HCT116 (cell line): ENCODE results near the gene ADGRL3. TPM values are rescaled to one million over a fixed set of nuclear protein-coding genes. Genes with fewer than 3 reads are reported as not detected.

Experiments used
- ATAC-seq: fragments of 200-7000 bp; cut with Tn5 transposase; 2 replicates; pipeline ENCODE4 v1.9.1; 2020; ENCODE audit warnings: mild to moderate bottlenecking, moderate library complexity
- BruUV-seq: library from RNA; stranded (reverse); fragments of 400-500 nt; replicated peaks from 2 replicates; lab custom pipeline; 2021; lab: Mats Ljungman, UMichigan
- CTCF ChIA-PET: fragments of 300-600 bp; sonication (Branson Sonifier 250); formaldehyde crosslinking; loops from one replicate; lab custom pipeline; 2021; ENCODE audit warnings: antibody characterized with exemption; lab: Charles Lee
- POLR2A ChIA-PET: fragments of 300-600, 350-600 bp; sonication (Branson Sonifier 250); formaldehyde crosslinking; loops from one replicate; lab custom pipeline; 2021; ENCODE audit warnings: antibody characterized with exemption; lab: Charles Lee
- RAD21 ChIA-PET, 2 experiments: fragments of 300-600 bp; sonication (Branson Sonifier 250); formaldehyde crosslinking; loops; one replicate each; lab custom pipeline; 2023; ENCODE audit warnings: low total read pairs in 2 of 2; ENCODE audit not compliant: uncharacterized antibody in 2 of 2, unreplicated experiment in 2 of 2, low non-redundant PET in 1 of 2; lab: Charles Lee
- DNase-seq: peaks from one replicate; pipeline ENCODE4 v3.0.0-alpha.2; 2010; ENCODE audit warnings: low read depth, low spot score
- H2AFZ ChIP-seq: fragments of 200-600 bp; shearing (Covaris generic), sonication (generic); 2 replicates; pipeline ENCODE4 v1.6.1; 2017; ENCODE audit warnings: low read depth, mixed run types, mixed read lengths, antibody characterized with exemption, low read length; ENCODE audit not compliant: poor library complexity, severe bottlenecking
- H3K27ac ChIP-seq: 2 replicates; pipeline ENCODE4 v1.5.1; 2012; ENCODE audit warnings: low read depth, low read length
- H3K27me3 ChIP-seq: fragments of 200-600 bp; sonication (generic); 2 replicates; pipeline ENCODE4 v1.6.1; 2016; ENCODE audit warnings: mixed run types, low read length, mixed read lengths; ENCODE audit not compliant: insufficient read depth
- H3K36me3 ChIP-seq, 2 experiments: fragments of 200-500 bp in 1 of 2; fragments of 200-600 bp in 1 of 2; sonication (Bioruptor generic) in 1 of 2; sonication (generic) in 1 of 2; 2 replicates each; pipeline versions ENCODE4 v1.5.1 to v1.6.1; 2014 to 2016; ENCODE audit warnings: low read length in 2 of 2, inconsistent platforms in 1 of 2, mixed read lengths in 1 of 2, mixed run types in 1 of 2; ENCODE audit not compliant: insufficient read depth in 2 of 2, control insufficient read depth in 1 of 2
- H3K4me1 ChIP-seq, 2 experiments: fragments of 200-600 bp in 1 of 2; sonication (generic) in 1 of 2; 2 replicates each; pipeline versions ENCODE4 v1.5.1 to v1.6.1; 2012 to 2017; ENCODE audit warnings: low read length in 2 of 2, inconsistent platforms in 1 of 2, mild to moderate bottlenecking in 1 of 2, mixed read lengths in 1 of 2, mixed run types in 1 of 2, moderate library complexity in 1 of 2; ENCODE audit not compliant: insufficient read depth in 2 of 2, control insufficient read depth in 1 of 2
- H3K4me2 ChIP-seq: fragments of 200-600 bp; sonication (generic); 2 replicates; pipeline ENCODE4 v1.6.1; 2017; ENCODE audit warnings: mixed run types, low read length, mixed read lengths
- H3K4me3 ChIP-seq, 2 experiments: fragments of 200-600 bp in 1 of 2; sonication (generic) in 1 of 2; replicated peaks in 1 of 2; 2 replicates each; pipeline ENCODE4 v1.5.1; 2011 to 2016; ENCODE audit warnings: low read length in 2 of 2, control low read depth in 1 of 2, low read depth in 1 of 2, mild to moderate bottlenecking in 1 of 2, mixed read lengths in 1 of 2, mixed run types in 1 of 2
- H3K79me2 ChIP-seq: fragments of 200-600 bp; sonication (generic); 2 replicates; pipeline ENCODE4 v1.6.1; 2017; ENCODE audit warnings: mild to moderate bottlenecking, mixed run types, low read length, moderate library complexity, mixed read lengths; ENCODE audit not compliant: insufficient read depth
- H3K9ac ChIP-seq: fragments of 200-600 bp; sonication (generic); 2 replicates; pipeline ENCODE4 v1.6.1; 2016; ENCODE audit warnings: low read length, mixed read lengths
- H3K9me2 ChIP-seq: fragments of 200-600 bp; sonication (generic), shearing (Covaris generic); 2 replicates; pipeline ENCODE4 v1.6.1; 2017; ENCODE audit warnings: mixed run types, mild to moderate bottlenecking, moderate library complexity; ENCODE audit not compliant: insufficient read depth
- H3K9me3 ChIP-seq, 2 experiments: fragments of 200-500 bp in 1 of 2; fragments of 200-600 bp in 1 of 2; sonication (Bioruptor generic) in 1 of 2; sonication (generic) in 1 of 2; 2 replicates each; pipeline ENCODE4 v1.6.1; 2014 to 2017; ENCODE audit warnings: low read length in 2 of 2, mixed read lengths in 2 of 2, inconsistent platforms in 1 of 2, low read depth in 1 of 2, mild to moderate bottlenecking in 1 of 2, mixed run types in 1 of 2, moderate library complexity in 1 of 2; ENCODE audit not compliant: control insufficient read depth in 1 of 2, insufficient read depth in 1 of 2
- H4K20me1 ChIP-seq: fragments of 200-600 bp; sonication (generic), shearing (Covaris generic); 2 replicates; pipeline ENCODE4 v1.6.1; 2017; ENCODE audit warnings: mixed run types, mild to moderate bottlenecking, moderate library complexity; ENCODE audit not compliant: insufficient read depth
- JUND ChIP-seq: IDR thresholded peaks from 2 replicates; pipeline ENCODE4 v1.6.1; 2012
- RAD21 ChIP-seq: IDR thresholded peaks from 2 replicates; pipeline ENCODE4 v1.6.1; 2012; ENCODE audit warnings: low read depth, mild to moderate bottlenecking
- SIN3A ChIP-seq: IDR thresholded peaks from 2 replicates; pipeline ENCODE4 v1.6.1; 2012; ENCODE audit warnings: low read depth
- SP1 ChIP-seq: IDR thresholded peaks from 2 replicates; pipeline ENCODE4 v1.6.1; 2012; ENCODE audit warnings: low read depth
- ZNF274 ChIP-seq: fragments of 200-500 bp; sonication (Bioruptor generic); IDR thresholded peaks from 2 replicates; pipeline ENCODE4 v1.6.1; 2014; ENCODE audit warnings: mild to moderate bottlenecking, low read depth, low read length, inconsistent platforms
- intact Hi-C: fragments of 100-400 bp; cut with micrococcal nuclease; formaldehyde crosslinking; loops from 2 replicates; pipeline ENCODE4 v1.10.0; 2022
- total RNA-seq: library from RNA; stranded (reverse); gene quantifications from one replicate; pipeline ENCODE4 v1.2.1, GENCODE V29; 2021; ENCODE audit not compliant: unreplicated experiment

ADGRL3 gene
- total RNA-seq, 1 experiment from 2014 or later: not detected

GRCh38 chr4:61309616-61310015, 109.5 kb downstream of the ADGRL3 start:
- Histone ChIP-seq H3K27me3 (no peaks in the 10 kb centered on the region), H3K9ac (no peak overlapping the region), H3K9me3 (peaks cover 0 to 26% of the 10 kb centered on the region in 2 experiments; a peak in 2 of 4 replicates), H3K4me2 (no peak overlapping the region), H3K79me2 (no peaks in the 10 kb centered on the region), H3K9me2 (no peaks in the 10 kb centered on the region), H3K27ac (no peak overlapping the region), H3K36me3 (no peaks in the 10 kb centered on the region), H2AFZ (no peak overlapping the region), H4K20me1 (no peaks in the 10 kb centered on the region), H3K4me1 (no peaks in the 10 kb centered on the region), H3K4me3 (no peak overlapping the region)
- intact Hi-C loops: no loop called here
- CTCF ChIA-PET: no interaction called here
- RAD21 ChIA-PET: no interaction called here
- DNase-seq: no peak
- POLR2A ChIA-PET: no interaction called here
- no TSS peak for BruUV-seq
- TF ChIP-seq SP1 (no peak), JUND (no peak)
- no peak for ATAC-seq

- no peaks in the 10 kb centered on the region for H3K27me3 ChIP-seq
- intact Hi-C loops: no loop called here
- no peaks in the 10 kb centered on the region for H3K9me2 ChIP-seq
- peaks cover 0 to 34% of the 10 kb centered on the region in 2 experiments; a peak in 2 of 4 replicates for H3K9me3 ChIP-seq
- H3K27ac ChIP-seq: no peak overlapping the region
- H3K79me2 ChIP-seq: no peaks in the 10 kb centered on the region
- no peaks in the 10 kb centered on the region for H4K20me1 ChIP-seq
- POLR2A ChIA-PET: no interaction called here
- no TSS peak for BruUV-seq
- no peak overlapping the region for H3K9ac ChIP-seq
- no peaks in the 10 kb centered on the region for H3K4me1 ChIP-seq
- H3K4me3 ChIP-seq: no peak overlapping the region
- H3K36me3 ChIP-seq: no peaks in the 10 kb centered on the region
- CTCF ChIA-PET: no interaction called here
- no peak for TF ChIP-seq RAD21
- no peak for DNase-seq
- ATAC-seq: no peak
- H3K4me2 ChIP-seq: no peak overlapping the region
- RAD21 ChIA-PET: no interaction called here
- no peak overlapping the region for H2AFZ ChIP-seq
Measured at GRCh38 chr4:61312526-61312925, 112.4 kb downstream of the ADGRL3 start.

- no peak for ATAC-seq
- H3K9me2 ChIP-seq: no peaks in the 10 kb centered on the region
- RAD21 ChIA-PET: no interaction called here
- no peak overlapping the region for H3K4me2 ChIP-seq
- no peak overlapping the region for H3K4me3 ChIP-seq
- no peak overlapping the region for H2AFZ ChIP-seq
- intact Hi-C loops: no loop called here
- H3K79me2 ChIP-seq: no peaks in the 10 kb centered on the region
- no peaks in the 10 kb centered on the region for H3K27me3 ChIP-seq
- DNase-seq: no peak
- H3K36me3 ChIP-seq: no peaks in the 10 kb centered on the region
- no peak overlapping the region for H3K27ac ChIP-seq
- TF ChIP-seq SIN3A (no peak), ZNF274 (no peak)
- no peaks in the 10 kb centered on the region for H3K4me1 ChIP-seq
- H4K20me1 ChIP-seq: no peaks in the 10 kb centered on the region
- peaks cover 12 to 23% of the 10 kb centered on the region in 2 experiments; a peak in 2 of 4 replicates for H3K9me3 ChIP-seq
- POLR2A ChIA-PET: no interaction called here
- H3K9ac ChIP-seq: no peak overlapping the region
- CTCF ChIA-PET: no interaction called here
- no TSS peak for BruUV-seq
Measured at GRCh38 chr4:61318431-61318830, 118.3 kb downstream of the ADGRL3 start.
